ENCODE data around the gene GCG. TPM values are rescaled to one million over a fixed set of nuclear protein-coding genes. Genes with fewer than 3 reads are reported as not detected.

Gene GCG
- total and polyA plus RNA-seq, 10 of the 15 experiments (the other 5 are each of a cell fraction or from before 2014, with no cell fraction given) = not detected

- TF ChIP-seq CUX1 (IDR thresholded peaks at IDR 0.05; ENCODE audit: insufficient replicate concordance, low read depth, low read length) (no peak), E4F1 (IDR thresholded peaks at IDR 0.05; ENCODE audit: borderline replicate concordance, partially characterized antibody) (no peak), CHD2 (IDR thresholded peaks at IDR 0.05; ENCODE audit: borderline replicate concordance, low read depth, low read length) (no peak), TCF7 (IDR thresholded peaks at IDR 0.05; ENCODE audit: borderline replicate concordance) (no peak), DPF2 (IDR thresholded peaks at IDR 0.05) (no peak)
These were observed 45.9 kb downstream of the GCG start (continued) for GRCh38 chr2:162106146-162106551.

Data from GM12878 (cell line).